HCEC 1CT (cell line): ENCODE measurements around the gene CENPX.
"Not testable (repeated sequence)": the region's sequence is repeated elsewhere in the genome, so short reads cannot be mapped to it uniquely, and the experiment has no call there.

Experiments used
- DNase-seq: peaks from one replicate; pipeline ENCODE4 v3.0.0-alpha.2; 2017

Gene CENPX

DNA sequence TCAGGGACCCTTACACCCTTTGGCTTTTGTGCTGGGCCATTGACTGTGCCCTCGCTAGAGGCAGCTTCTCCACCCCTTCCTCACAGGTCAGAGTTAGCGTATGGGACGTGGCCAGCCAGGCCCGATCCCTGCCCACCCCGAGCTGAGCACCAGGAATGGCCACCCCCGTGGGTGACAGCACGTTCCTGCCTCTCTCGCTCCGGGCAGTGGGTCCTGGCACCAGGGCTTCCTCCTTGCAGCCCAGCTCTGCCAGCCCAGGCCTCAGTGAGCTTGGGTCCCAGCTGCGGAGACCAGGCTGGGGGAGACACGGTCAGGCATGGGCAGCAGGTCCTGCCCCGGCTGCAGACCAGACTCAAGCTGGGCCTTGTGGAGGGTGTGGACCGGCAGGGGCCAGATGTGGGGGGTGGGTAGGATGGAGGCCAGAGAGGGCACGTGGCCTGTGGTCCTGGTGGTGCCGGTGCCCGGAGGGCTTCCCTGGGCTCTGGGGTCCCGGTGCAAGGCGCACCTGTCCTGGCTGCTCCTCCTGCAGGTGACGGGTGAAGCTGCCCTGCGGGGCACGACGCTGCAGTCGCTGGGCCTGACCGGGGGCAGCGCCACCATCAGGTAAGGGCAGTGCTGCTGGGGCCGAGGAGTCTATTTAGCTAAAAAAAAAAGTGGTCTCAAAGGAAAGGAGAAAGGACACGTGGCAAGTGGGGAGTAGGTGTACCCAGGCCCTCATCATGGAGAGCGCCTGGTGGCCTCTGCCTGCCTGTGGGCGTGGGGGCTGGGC lies 27.0 kb downstream of the CENPX start:
- DNase-seq, result no peak

- DNase-seq, result no peak
Measured at GRCh38 chr17:81994593-81995462, 27.9 kb downstream of the CENPX start.

DNA sequence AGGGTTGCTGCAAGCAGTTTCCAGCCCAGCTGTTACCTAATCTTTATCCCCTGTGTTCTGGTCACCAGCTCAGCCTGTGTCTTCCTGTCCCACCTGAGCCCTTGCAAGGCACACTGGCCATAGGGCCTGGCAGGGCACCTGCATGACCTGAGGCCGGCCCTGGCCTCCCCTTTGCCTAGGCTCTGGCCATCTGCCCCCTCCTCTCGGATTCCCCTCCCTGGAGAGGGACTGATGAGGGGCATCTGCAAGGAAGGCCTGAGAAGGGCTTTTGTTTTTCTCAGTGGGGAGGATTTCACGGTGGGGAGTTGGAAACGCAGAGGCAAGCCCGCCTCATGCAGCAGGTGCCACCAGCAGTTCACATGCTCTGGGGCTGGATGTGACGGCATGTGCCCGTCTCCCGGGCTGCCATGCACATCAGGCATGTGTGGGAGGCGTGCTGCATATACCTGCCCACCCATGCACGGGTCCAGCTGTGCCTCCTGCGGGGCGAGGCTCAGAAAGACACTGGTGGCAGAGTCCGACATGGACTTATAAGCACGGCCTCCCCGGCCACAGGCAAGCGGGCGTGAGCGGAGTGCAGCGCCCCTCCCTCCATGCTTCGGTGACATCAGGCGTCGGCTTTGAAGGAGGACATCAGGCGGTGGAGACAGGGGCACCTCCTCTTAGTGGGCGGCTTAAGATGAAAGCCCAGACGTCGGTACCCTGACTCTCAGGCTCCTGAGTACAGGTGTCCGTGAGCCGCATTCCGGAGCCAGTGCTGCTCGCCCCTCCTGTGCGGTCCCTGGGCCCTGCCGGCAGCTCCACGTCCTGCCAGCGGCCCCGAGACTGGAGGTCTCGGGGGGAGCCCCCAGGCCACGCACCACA lies 28.7 kb downstream of the CENPX start:
- no peak for DNase-seq

DNA sequence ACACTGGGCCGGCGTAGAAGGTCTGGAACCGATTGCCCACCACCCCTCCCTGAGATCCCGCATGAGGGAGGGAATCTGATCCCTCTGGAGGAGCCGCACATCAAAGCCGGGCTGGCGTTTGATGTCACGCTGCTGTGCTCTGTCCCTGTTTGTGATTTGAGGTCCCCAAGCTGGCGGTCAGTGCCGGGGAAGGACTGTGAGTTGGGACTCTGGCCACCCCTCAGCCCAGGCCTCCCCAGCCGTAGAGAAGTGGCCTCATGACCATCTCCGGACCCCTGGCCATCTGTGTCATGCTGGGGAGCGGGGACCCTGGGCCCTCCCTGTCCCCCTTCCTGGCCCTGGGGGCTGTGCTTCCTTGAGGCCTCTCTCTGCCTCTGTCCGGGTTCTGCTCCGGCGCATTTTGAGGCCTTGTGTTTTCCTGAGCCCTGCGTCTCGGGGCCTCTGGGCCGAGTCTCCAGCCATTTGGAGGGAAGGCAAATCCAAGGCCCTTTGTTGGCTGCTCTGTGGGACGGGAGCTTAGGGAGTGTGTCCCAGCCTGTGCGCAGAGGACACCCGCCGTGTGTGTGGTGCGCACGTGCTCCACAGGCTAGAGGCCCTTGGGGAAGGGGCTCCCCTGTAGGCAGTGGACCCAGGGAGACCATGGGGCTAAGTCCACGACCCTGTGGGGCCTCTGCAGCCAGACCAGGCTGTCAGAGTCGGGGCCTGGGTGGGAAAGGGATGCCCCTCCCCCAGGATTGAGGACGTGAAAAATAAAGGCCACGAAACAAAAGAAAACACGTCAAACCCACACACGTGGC lies 30.2 kb downstream of the CENPX start:
- DNase-seq, result no peak

- DNase-seq, result no peak
Measured at GRCh38 chr17:81991684-81992305, 30.9 kb downstream of the CENPX start.

DNA sequence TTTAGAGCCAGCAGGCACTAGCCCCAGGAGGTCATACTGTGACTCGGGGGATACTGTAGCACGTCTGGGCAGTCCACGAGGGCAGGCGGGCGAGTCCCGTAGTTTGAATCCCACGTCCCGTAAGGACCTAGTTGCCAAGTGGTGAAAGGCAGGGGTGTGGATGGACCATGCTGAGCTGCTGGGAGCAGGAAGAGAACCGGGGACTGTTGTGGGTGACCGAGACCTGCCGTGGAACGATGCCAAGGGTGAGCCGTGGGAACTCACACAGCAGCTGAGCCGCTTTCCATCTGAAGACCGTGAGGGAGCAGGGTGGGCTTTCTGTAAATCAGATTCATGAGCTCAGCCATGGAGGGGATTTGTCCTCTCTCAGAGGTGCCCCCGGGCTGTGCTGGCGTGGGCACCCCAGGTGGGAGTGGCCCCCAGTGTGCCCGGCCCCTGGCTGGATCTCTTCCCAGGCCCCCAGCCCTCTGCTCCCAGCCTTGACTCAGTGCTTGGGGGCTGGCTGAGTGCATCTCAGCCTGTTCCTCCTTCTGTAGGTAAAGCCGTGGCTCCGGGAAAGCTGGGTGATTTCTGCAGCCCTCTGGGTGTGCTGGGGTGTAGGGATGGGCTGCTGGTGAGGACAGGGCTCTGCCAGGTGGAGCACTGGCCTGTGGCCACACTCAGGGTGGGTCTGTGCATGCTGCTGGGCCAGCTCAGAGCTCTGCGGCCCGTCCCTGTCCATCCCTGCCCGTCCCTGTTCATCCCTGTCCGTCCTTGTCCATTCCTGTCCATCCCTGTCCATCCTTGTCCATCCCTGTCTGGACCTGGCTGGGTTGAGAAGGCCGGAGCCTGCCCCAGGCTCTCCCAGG lies 31.6 kb downstream of the CENPX start:
- no peak for DNase-seq

DNA sequence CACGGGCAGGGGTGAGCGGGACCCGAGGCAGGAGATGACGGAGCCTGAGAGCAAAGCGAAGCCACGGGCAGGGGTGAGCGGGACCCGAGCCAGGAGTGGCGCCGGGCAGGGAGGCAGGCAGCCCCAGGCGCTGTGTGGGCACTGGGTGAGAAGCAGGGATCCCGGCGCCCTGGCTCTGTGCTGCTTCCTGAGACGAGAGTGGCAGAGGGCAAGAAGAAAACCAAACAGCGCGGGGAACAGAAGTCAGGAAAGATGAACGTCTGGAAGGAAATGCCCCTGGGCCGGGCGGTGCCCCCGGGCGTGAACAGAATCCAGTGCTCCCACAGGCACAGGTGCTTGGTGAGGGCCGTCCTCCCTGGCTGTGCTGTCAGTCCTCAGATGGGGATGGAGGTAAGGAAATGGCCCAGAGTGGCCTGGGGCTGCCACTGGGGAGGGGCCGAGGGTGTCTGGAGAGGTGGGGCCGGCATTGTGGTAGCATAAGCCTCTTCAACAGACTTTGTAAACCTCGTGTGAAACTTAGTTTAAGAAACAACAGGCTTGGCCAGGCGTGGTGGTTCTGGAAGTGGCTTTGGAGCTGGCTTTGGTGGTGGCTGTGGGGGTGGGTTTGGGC lies 35.4 kb downstream of the CENPX start:
- DNase-seq, result no peak

DNA sequence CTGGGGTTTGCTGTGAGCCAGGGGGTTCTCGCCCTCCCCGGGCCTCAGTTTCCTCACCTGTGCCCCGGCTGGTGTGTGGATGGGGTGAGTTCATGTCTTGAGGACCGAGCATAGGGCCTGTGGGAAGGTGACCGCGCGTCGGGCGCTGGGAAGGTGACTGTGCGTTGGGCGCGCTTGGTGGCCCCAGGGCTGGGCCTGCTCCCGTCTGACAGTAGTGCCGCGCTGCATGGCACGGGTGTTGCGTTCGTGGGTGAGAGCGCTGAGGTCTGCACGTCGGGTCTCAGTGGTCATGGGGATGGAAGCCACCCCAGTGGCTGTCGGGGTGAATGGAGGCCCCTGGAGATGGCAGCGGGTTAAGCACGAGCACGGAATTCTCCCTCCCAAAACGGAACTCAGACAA lies 36.1 kb downstream of the CENPX start:
- no peak for DNase-seq

GRCh38 chr17:81984773-81985410 lies 37.8 kb downstream of the CENPX start:
- no peak for DNase-seq

DNA sequence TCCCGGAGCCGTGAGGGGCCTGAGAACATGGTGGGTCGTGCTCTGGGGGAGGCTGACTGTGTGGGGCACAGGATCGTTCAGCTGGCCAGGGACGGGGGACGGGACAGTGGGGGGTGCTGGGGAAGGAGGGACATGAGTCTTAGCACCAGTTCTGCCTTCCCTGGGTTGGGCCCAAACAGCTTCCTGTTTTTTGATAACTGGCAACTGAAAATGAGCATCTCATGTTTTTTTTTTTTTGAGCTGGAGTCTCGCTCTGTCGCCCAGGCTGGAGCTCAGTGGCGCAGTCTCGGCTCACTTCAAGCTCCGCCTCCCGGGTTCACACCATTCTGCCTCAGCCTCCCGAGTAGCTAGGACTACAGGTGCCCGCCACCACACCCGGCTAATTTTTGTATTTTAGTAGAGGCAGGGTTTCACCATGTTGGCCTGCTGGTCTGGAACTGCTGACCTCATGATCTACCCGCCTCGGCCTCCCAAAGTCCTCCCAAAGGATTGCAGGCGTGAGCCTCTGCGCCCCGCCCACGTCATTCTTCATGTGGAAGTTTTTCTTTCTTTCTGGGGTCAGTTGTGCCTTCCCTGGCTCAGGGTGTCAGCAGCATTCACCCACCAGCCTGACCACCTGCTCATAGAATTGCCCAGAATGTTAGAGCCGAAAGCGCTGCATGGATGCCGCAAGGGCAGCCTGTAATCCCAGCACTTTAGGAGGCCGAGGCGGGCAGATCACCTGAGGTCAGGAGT lies 38.9 kb downstream of the CENPX start:
- DNase-seq, result no peak

DNA sequence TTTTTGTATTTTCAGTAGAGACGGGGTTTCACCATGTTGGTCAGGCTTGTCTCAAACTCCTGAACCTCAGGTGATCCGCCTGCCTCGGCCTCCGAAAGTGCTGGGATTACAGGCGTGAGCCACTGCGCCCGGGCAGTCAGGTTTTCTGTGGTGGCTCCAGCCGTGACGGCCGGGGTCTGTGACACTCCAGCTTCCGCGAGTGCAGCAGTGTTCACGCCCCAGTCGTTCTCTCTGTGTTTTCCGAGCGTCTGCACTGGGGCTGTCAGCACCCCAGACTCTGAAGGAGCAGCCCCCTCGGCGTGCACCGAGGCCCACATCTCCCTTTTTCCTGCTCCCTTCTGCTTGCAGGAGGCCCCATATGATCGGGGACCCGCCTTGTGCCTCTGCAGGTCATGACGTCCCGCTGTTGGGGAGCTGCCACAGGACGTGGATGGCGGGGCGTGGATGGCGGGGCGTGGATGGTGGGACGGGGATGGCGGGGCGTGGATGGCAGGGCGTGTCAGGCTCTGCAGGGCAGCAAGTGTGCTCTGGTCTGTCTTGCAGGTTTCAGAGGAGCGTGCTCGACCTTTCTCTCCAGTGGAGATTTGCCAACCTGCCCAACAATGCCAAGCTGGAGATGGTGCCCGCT lies 39.6 kb downstream of the CENPX start:
- no peak for DNase-seq

DNA sequence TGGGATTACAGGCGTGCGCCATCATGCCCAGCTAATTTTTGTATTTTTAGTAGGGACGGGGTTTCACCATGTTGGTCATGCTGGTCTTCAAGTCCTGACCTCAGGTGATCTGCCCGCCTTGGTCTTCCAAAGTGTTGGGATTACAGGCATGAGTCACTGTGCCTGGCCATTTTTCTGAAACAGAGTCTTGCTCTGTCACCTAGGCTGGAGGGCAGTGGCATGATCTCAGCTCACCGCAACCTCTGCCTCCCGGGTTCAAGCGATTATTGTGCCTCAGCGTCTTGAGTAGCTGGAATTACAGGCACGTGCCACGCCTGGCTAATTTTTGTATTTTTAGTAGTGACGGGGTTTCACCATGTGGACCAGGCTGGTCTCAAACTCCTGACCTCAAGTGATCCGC lies 41.2 kb downstream of the CENPX start:
- DNase-seq, result not testable (repeated sequence)

DNA sequence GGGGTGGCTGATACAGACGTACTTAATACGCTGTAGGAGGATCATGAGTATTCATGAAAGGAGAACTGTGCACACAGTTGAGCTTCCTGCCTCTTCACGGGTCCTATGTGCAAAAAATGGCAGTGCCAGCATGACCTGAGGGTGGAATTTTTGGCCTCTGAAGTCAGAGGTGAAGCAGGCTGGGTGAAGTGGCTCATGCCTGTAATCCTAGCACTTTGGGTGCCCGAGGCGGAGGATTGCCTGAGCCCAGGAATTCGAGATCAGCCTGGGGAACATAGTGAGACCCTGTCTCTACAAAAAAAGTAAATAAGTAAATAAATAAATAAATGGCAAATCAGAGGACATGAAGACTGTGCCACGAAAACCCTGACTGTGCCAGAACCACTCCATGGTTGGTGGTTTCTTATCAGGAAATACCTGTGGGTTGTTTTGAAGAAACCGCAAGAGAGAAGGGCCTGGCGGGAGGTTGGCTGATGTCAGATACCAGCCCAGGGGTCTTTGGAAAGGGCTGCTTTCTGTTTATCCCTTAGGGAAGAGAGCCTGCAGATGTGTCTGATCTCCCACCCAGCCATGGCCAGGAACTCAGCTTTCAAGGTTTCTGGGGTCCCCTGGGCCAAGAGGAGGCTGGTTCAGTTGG lies 41.9 kb downstream of the CENPX start:
- no peak for DNase-seq

GRCh38 chr17:81980122-81980521 lies 42.6 kb downstream of the CENPX start:
- DNase-seq, result no peak

- DNase-seq, result no peak
Measured at GRCh38 chr17:81978524-81979298, 44.0 kb downstream of the CENPX start.

- DNase-seq, result peak; percentile 92
Measured at GRCh38 chr17:81977211-81977808, 45.4 kb downstream of the CENPX start, which contains the start of gene ASPSCR1. TSS of gene ASPSCR1 (plus strand) at chr17:81977629. CDS start at chr17:81977647, 18 bp downstream.
